HUES64 (cell line): Measurements from ENCODE around the gene ACSS1.

Source experiments
- H3K27ac ChIP-seq: 2 replicates; pipeline ENCODE4 v1.7.0; 2013; ENCODE audit warnings: low read depth, low read length, inconsistent platforms
- H3K27me3 ChIP-seq: 2 replicates; pipeline ENCODE4 v1.6.1; 2013; ENCODE audit warnings: mild to moderate bottlenecking, low read length; ENCODE audit not compliant: insufficient read depth
- H3K36me3 ChIP-seq: 2 replicates; pipeline ENCODE4 v1.6.1; 2013; ENCODE audit warnings: mild to moderate bottlenecking, low read length; ENCODE audit not compliant: insufficient read depth
- H3K4me1 ChIP-seq: 2 replicates; pipeline ENCODE4 v1.6.1; 2013; ENCODE audit warnings: mild to moderate bottlenecking, low read length, moderate library complexity; ENCODE audit not compliant: insufficient read depth
- H3K4me3 ChIP-seq: 2 replicates; pipeline ENCODE4 v1.5.1; 2013; ENCODE audit warnings: mild to moderate bottlenecking, low read length, moderate library complexity
- H3K9ac ChIP-seq: 2 replicates; pipeline ENCODE4 v1.6.1; 2013; ENCODE audit warnings: mild to moderate bottlenecking, low read depth, low read length
- H3K9me3 ChIP-seq: 2 replicates; pipeline ENCODE4 v1.6.1; 2013; ENCODE audit warnings: low read depth, low read length; ENCODE audit not compliant: insufficient read depth
- WGBS: fragments of 150-250, 120-280 bp; methylation state at CpG from one replicate; pipeline ENCODE4 v1.1.7; 2013; ENCODE audit warnings: missing lambda C conversion rate; 5-methylcytosine and 5-hydroxymethylcytosine counted together

Gene ACSS1

GRCh38 chr20:25049261-25050060 is 8.5 kb downstream of the ACSS1 start:
- Histone ChIP-seq H3K9me3 (no peaks in the 10 kb centered on the region), H3K9ac (no peak overlapping the region), H3K27me3 (peaks cover 14% of the 10 kb centered on the region), H3K4me3 (no peak overlapping the region), H3K27ac (no peak overlapping the region), H3K4me1 (no peaks in the 10 kb centered on the region), H3K36me3 (no peaks in the 10 kb centered on the region)
- 88% methylated on average over 16 of the region's 16 CpGs for WGBS

GRCh38 chr20:25048519-25048952 is 9.4 kb downstream of the ACSS1 start:
- Histone ChIP-seq H3K9ac (no peak overlapping the region), H3K4me3 (no peak overlapping the region), H3K36me3 (no peaks in the 10 kb centered on the region), H3K4me1 (no peaks in the 10 kb centered on the region), H3K27me3 (peaks cover 5% of the 10 kb centered on the region; the same call in 1 of the 2 replicates), H3K9me3 (no peaks in the 10 kb centered on the region), H3K27ac (no peak overlapping the region)
- WGBS = 91% methylated on average over 8 of the region's 8 CpGs

GRCh38 chr20:25047766-25048165 is 10.2 kb downstream of the ACSS1 start:
- Histone ChIP-seq H3K4me1 (no peaks in the 10 kb centered on the region), H3K9me3 (no peaks in the 10 kb centered on the region), H3K36me3 (no peaks in the 10 kb centered on the region), H3K9ac (no peak overlapping the region), H3K27me3 (peaks cover 4% of the 10 kb centered on the region; the same call in 1 of the 2 replicates), H3K27ac (no peak overlapping the region), H3K4me3 (no peak overlapping the region)
- 92% methylated on average over 13 of the region's 13 CpGs for WGBS

- no peak overlapping the region for H3K4me3 ChIP-seq
- H3K27me3 ChIP-seq = peaks cover 4% of the 10 kb centered on the region; the same call in 1 of the 2 replicates
- H3K27ac ChIP-seq = no peak overlapping the region
- no peaks in the 10 kb centered on the region for H3K4me1 ChIP-seq
- H3K9ac ChIP-seq = no peak overlapping the region
- no peaks in the 10 kb centered on the region for H3K36me3 ChIP-seq
- 89% methylated on average over 21 of the region's 21 CpGs for WGBS
- H3K9me3 ChIP-seq = no peaks in the 10 kb centered on the region
These were observed 10.9 kb downstream of the ACSS1 start for GRCh38 chr20:25046736-25047666.

- Histone ChIP-seq H3K36me3 (no peaks in the 10 kb centered on the region), H3K9ac (no peak overlapping the region), H3K4me1 (no peaks in the 10 kb centered on the region), H3K9me3 (no peaks in the 10 kb centered on the region), H3K27ac (no peak overlapping the region), H3K4me3 (no peak overlapping the region), H3K27me3 (no peaks in the 10 kb centered on the region)
- 86% methylated on average over 14 of the region's 14 CpGs for WGBS
These were observed 11.7 kb downstream of the ACSS1 start for GRCh38 chr20:25046181-25046641.

- no peaks in the 10 kb centered on the region for H3K4me1 ChIP-seq
- H3K9ac ChIP-seq = no peak overlapping the region
- no peaks in the 10 kb centered on the region for H3K9me3 ChIP-seq
- H3K36me3 ChIP-seq = no peaks in the 10 kb centered on the region
- 82% methylated on average over 9 of the region's 9 CpGs for WGBS
- H3K27me3 ChIP-seq = no peaks in the 10 kb centered on the region
- H3K4me3 ChIP-seq = no peak overlapping the region
- no peak overlapping the region for H3K27ac ChIP-seq
These were observed 12.6 kb downstream of the ACSS1 start for GRCh38 chr20:25045343-25045712.

- Histone ChIP-seq H3K9ac (no peak overlapping the region), H3K4me1 (no peaks in the 10 kb centered on the region), H3K4me3 (no peak overlapping the region), H3K36me3 (no peaks in the 10 kb centered on the region), H3K27ac (no peak overlapping the region), H3K27me3 (no peaks in the 10 kb centered on the region), H3K9me3 (no peaks in the 10 kb centered on the region)
- 89% methylated on average over 14 of the region's 14 CpGs for WGBS
These were observed 13.1 kb downstream of the ACSS1 start for GRCh38 chr20:25044660-25045342.

GRCh38 chr20:25044261-25044560 is 13.7 kb downstream of the ACSS1 start:
- no peak overlapping the region for H3K9ac ChIP-seq
- no peak overlapping the region for H3K27ac ChIP-seq
- no peaks in the 10 kb centered on the region for H3K27me3 ChIP-seq
- H3K36me3 ChIP-seq = no peaks in the 10 kb centered on the region
- no peaks in the 10 kb centered on the region for H3K9me3 ChIP-seq
- H3K4me1 ChIP-seq = no peaks in the 10 kb centered on the region
- 96% methylated on average over 5 of the region's 5 CpGs for WGBS
- H3K4me3 ChIP-seq = no peak overlapping the region

GRCh38 chr20:25043499-25044260 is 14.3 kb downstream of the ACSS1 start:
- 90% methylated on average over 9 of the region's 9 CpGs for WGBS
- Histone ChIP-seq H3K4me1 (no peaks in the 10 kb centered on the region), H3K4me3 (no peak overlapping the region), H3K9me3 (no peaks in the 10 kb centered on the region), H3K36me3 (no peaks in the 10 kb centered on the region), H3K27ac (no peak overlapping the region), H3K9ac (no peak overlapping the region), H3K27me3 (no peaks in the 10 kb centered on the region)

- Histone ChIP-seq H3K9ac (no peak overlapping the region), H3K9me3 (no peaks in the 10 kb centered on the region), H3K27me3 (no peaks in the 10 kb centered on the region), H3K4me1 (no peaks in the 10 kb centered on the region), H3K4me3 (no peak overlapping the region), H3K36me3 (no peaks in the 10 kb centered on the region), H3K27ac (no peak overlapping the region)
- 92% methylated on average over 13 of the region's 14 CpGs for WGBS
These were observed 15.1 kb downstream of the ACSS1 start for GRCh38 chr20:25042531-25043498.
